CD4-positive, alpha-beta T cell treated with Interleukin-10 for 1 hour (primary cell): Measurements from ENCODE around the gene RNF5.
"Not testable (repeated sequence)": the region's sequence is repeated elsewhere in the genome, so short reads cannot be mapped to it uniquely, and the experiment has no call there.

Experiments
- DNase-seq: peaks from one replicate; pipeline ENCODE4 v3.0.0-alpha.2; 2020

The RNF5 gene

GRCh38 chr6:32177788-32178546 is at the start of gene RNF5:
TSS of gene RNF5 (plus strand) at chr6:32178405. CDS start at chr6:32178512, 107 bp downstream.
- peak; percentile 99 for DNase-seq

GRCh38 chr6:32128751-32129296 is 49.4 kb upstream of the RNF5 start:
- DNase-seq, result no peak

GRCh38 chr6:32129297-32130088 is 48.7 kb upstream of the RNF5 start:
- DNase-seq, result no peak

- no peak for DNase-seq
Observed at GRCh38 chr6:32131439-32131948, 46.7 kb upstream of the RNF5 start.

- DNase-seq, result no peak
Observed at GRCh38 chr6:32132110-32132509, 46.1 kb upstream of the RNF5 start.

- no peak for DNase-seq
Observed at GRCh38 chr6:32133786-32134185, 44.4 kb upstream of the RNF5 start.

GRCh38 chr6:32137454-32137853 is 40.8 kb upstream of the RNF5 start:
- no peak for DNase-seq

GRCh38 chr6:32139590-32139989 is 38.6 kb upstream of the RNF5 start:
- no peak for DNase-seq

- no peak for DNase-seq
Observed at GRCh38 chr6:32140420-32141046, 37.7 kb upstream of the RNF5 start.

- DNase-seq, result not testable (repeated sequence)
Observed at GRCh38 chr6:32144238-32144637, 34.0 kb upstream of the RNF5 start.

GRCh38 chr6:32146287-32146686 is 31.9 kb upstream of the RNF5 start:
- no peak for DNase-seq

GRCh38 chr6:32146687-32147086 is 31.5 kb upstream of the RNF5 start:
- DNase-seq, result no peak

- DNase-seq, result no peak
Observed at GRCh38 chr6:32147401-32148132, 30.6 kb upstream of the RNF5 start.

GRCh38 chr6:32148289-32149091 is 29.7 kb upstream of the RNF5 start:
- DNase-seq, result peak; percentile 76

GRCh38 chr6:32149092-32149755 is 29.0 kb upstream of the RNF5 start:
- DNase-seq, result no peak

GRCh38 chr6:32149932-32150870 is 28.0 kb upstream of the RNF5 start:
- DNase-seq, result no peak

GRCh38 chr6:32151181-32151862 is 26.9 kb upstream of the RNF5 start:
- DNase-seq, result no peak

- DNase-seq, result no peak
Observed at GRCh38 chr6:32151863-32152768, 26.1 kb upstream of the RNF5 start, which contains the start of gene PRRT1. TSS of gene PRRT1 (minus strand) at chr6:32151939. CDS start at chr6:32151827, 112 bp downstream.
